OCI-LY1 (cell line): ENCODE measurements around the gene TNFAIP6.
"Not testable (repeated sequence)": the region's sequence is repeated elsewhere in the genome, so short reads cannot be mapped to it uniquely, and the experiment has no call there.

ENCODE experiments used
- H2AFZ ChIP-seq: fragments of 200-600 bp; sonication (generic), shearing (Covaris generic); 2 replicates; pipeline ENCODE4 v1.6.0; 2014; ENCODE audit warnings: antibody characterized with exemption, mild to moderate bottlenecking, low read length
- H3F3A ChIP-seq: fragments of 200-600 bp; sonication (generic), shearing (Covaris generic); 2 replicates; pipeline ENCODE4 v1.6.0; 2014; ENCODE audit warnings: mild to moderate bottlenecking, antibody characterized with exemption, low read length, moderate library complexity; ENCODE audit not compliant: insufficient read depth
- H3K27ac ChIP-seq: fragments of 200-600 bp; sonication (generic); 2 replicates; pipeline ENCODE4 v1.5.1; 2014; ENCODE audit warnings: low read length, mixed run types, mild to moderate bottlenecking, low read depth; ENCODE audit not compliant: poor library complexity, severe bottlenecking
- H3K27me3 ChIP-seq: fragments of 200-600 bp; sonication (generic); 2 replicates; pipeline ENCODE4 v1.6.0; 2014; ENCODE audit warnings: antibody characterized with exemption, mild to moderate bottlenecking, low read length, moderate library complexity; ENCODE audit not compliant: insufficient read depth
- H3K36me3 ChIP-seq: fragments of 200-600 bp; sonication (generic); 2 replicates; pipeline ENCODE4 v1.6.1; 2014; ENCODE audit warnings: mild to moderate bottlenecking, antibody characterized with exemption, low read length, moderate library complexity, mixed read lengths; ENCODE audit not compliant: insufficient read depth
- H3K4me1 ChIP-seq: fragments of 200-600 bp; sonication (generic); 2 replicates; pipeline ENCODE4 v1.5.1; 2014; ENCODE audit warnings: mild to moderate bottlenecking, low read length, moderate library complexity; ENCODE audit not compliant: insufficient read depth, severe bottlenecking
- H3K4me2 ChIP-seq: fragments of 200-600 bp; sonication (generic), shearing (Covaris generic); 2 replicates; pipeline ENCODE4 v1.6.1; 2014; ENCODE audit warnings: low read length
- H3K4me3 ChIP-seq: fragments of 200-600 bp; sonication (generic); 2 replicates; pipeline ENCODE4 v1.5.1; 2014; ENCODE audit warnings: low read length, low read depth, mild to moderate bottlenecking, mixed read lengths; ENCODE audit not compliant: poor library complexity, severe bottlenecking
- H3K79me2 ChIP-seq: fragments of 200-600 bp; shearing (Covaris generic); 2 replicates; pipeline ENCODE4 v1.6.1; 2016; ENCODE audit warnings: mixed run types, low read length, mixed read lengths; ENCODE audit not compliant: insufficient read depth
- H3K9ac ChIP-seq: fragments of 200-600 bp; sonication (generic), shearing (Covaris generic); 2 replicates; pipeline ENCODE4 v1.6.1; 2014; ENCODE audit warnings: mild to moderate bottlenecking, low read length, mixed read lengths
- H3K9me2 ChIP-seq: fragments of 200-600 bp; sonication (generic), shearing (Covaris generic); 2 replicates; pipeline ENCODE4 v1.6.1; 2014; ENCODE audit warnings: low read depth, mild to moderate bottlenecking, low read length, mixed read lengths
- H3K9me3 ChIP-seq: fragments of 200-600 bp; shearing (Covaris generic); 2 replicates; pipeline ENCODE4 v1.6.1; 2014; ENCODE audit warnings: low read length, mixed read lengths
- H4K20me1 ChIP-seq: fragments of 200-600 bp; sonication (generic), shearing (Covaris generic); 2 replicates; pipeline ENCODE4 v1.6.0; 2016; ENCODE audit warnings: mild to moderate bottlenecking, low read length; ENCODE audit not compliant: insufficient read depth
- EZH2 ChIP-seq: fragments of 200-600 bp; sonication (generic), shearing (Covaris generic); IDR thresholded peaks from 2 replicates; pipeline ENCODE4 v1.8.0; 2017; ENCODE audit warnings: borderline replicate concordance, mixed run types, mild to moderate bottlenecking, antibody characterized with exemption, low read length, moderate library complexity, mixed read lengths
- TF ChIP-seq, protein P1 (sequence below): fragments of 200-600 bp; sonication (generic), shearing (Covaris generic); IDR thresholded peaks from 2 replicates; pipeline ENCODE4 v1.5.1; 2017; ENCODE audit warnings: mild to moderate bottlenecking, antibody characterized with exemption, low read length, moderate library complexity, mixed read lengths

Gene TNFAIP6

DNA sequence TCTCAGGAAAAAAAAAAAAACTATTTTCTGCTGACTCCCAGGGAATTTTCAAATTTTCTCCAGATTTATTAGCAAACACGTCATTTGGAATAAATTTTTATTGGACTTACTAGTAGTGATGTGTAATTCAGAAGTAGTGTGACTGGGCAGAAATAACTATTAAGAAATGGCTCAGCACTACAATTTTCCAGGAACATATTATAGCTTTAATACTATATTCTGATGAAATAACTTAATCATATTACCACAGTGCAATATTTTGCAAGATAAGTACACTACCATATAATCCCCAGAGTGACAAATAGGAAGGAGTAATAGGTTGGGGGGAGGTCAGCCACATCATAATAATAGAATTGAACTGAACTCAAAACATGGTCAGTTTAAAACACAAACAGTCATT, 19.7 kb upstream of the TNFAIP6 start:
- Histone ChIP-seq H3K4me2 (no peak overlapping the region), H3K9me3 (no peaks in the 10 kb centered on the region), H3K4me1 (no peaks in the 10 kb centered on the region), H3K9me2 (no peaks in the 10 kb centered on the region), H3K79me2 (no peaks in the 10 kb centered on the region), H3K36me3 (no peaks in the 10 kb centered on the region; the same call in 1 of the 2 replicates), H3K27ac (no peak overlapping the region), H3K27me3 (no peaks in the 10 kb centered on the region), H3K9ac (no peak overlapping the region), H4K20me1 (no peaks in the 10 kb centered on the region), H3K4me3 (no peak overlapping the region), H3F3A (no peaks in the 10 kb centered on the region), H2AFZ (no peak overlapping the region)
- TF ChIP-seq, protein P1, sequence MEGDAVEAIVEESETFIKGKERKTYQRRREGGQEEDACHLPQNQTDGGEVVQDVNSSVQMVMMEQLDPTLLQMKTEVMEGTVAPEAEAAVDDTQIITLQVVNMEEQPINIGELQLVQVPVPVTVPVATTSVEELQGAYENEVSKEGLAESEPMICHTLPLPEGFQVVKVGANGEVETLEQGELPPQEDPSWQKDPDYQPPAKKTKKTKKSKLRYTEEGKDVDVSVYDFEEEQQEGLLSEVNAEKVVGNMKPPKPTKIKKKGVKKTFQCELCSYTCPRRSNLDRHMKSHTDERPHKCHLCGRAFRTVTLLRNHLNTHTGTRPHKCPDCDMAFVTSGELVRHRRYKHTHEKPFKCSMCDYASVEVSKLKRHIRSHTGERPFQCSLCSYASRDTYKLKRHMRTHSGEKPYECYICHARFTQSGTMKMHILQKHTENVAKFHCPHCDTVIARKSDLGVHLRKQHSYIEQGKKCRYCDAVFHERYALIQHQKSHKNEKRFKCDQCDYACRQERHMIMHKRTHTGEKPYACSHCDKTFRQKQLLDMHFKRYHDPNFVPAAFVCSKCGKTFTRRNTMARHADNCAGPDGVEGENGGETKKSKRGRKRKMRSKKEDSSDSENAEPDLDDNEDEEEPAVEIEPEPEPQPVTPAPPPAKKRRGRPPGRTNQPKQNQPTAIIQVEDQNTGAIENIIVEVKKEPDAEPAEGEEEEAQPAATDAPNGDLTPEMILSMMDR: no peak
- no peak for TF ChIP-seq EZH2

DNA sequence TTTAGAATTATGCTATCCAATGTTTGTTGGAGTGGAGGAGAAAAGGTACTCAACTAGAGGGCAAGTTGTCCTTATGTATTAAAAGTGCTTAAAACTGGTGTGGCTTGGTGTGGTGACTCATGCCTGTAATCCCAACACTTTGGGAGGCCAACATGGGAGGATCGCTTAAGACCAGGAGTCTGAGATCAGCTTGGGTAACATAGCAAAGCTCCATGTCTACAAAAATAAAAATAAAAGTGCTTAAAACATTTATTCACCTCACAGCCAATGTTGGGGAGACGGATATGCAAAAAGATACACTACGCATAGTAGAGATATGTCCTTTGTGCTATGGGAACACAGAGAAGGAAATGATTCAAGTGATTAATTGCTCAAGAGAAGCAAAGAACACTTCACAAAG, 19.3 kb upstream of the TNFAIP6 start:
- TF ChIP-seq, protein P1: no peak
- TF ChIP-seq EZH2: no peak
- Histone ChIP-seq H4K20me1 (no peaks in the 10 kb centered on the region), H3K4me1 (no peaks in the 10 kb centered on the region), H3K27me3 (no peaks in the 10 kb centered on the region), H3K9ac (no peak overlapping the region), H3K36me3 (no peaks in the 10 kb centered on the region; the same call in 1 of the 2 replicates), H3K79me2 (no peaks in the 10 kb centered on the region), H3K9me3 (no peaks in the 10 kb centered on the region), H3K4me3 (no peak overlapping the region), H3K27ac (no peak overlapping the region), H2AFZ (no peak overlapping the region), H3F3A (no peaks in the 10 kb centered on the region), H3K9me2 (no peaks in the 10 kb centered on the region), H3K4me2 (no peak overlapping the region)

DNA sequence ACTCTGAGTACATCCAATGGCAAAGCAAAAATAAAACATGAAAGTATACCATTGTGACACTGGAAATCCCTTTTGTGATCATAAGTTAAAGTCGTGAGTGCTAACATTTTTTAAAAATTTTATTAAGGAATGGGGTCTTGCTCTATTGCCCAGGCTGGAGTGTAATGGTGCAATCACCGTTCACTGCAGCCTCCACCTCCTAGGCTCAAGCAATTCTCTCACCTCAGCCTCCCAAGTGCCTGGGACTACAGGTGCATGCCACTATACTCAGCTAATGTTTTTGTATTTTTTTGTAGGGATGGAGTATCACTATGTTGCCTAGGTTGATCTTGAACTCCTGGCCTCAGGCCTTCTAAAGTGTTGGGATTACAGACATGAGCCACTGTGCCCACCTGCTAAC, 14.3 kb upstream of the TNFAIP6 start:
- Histone ChIP-seq H3K4me1 (no peaks in the 10 kb centered on the region), H3K4me2 (no peak overlapping the region)

DNA sequence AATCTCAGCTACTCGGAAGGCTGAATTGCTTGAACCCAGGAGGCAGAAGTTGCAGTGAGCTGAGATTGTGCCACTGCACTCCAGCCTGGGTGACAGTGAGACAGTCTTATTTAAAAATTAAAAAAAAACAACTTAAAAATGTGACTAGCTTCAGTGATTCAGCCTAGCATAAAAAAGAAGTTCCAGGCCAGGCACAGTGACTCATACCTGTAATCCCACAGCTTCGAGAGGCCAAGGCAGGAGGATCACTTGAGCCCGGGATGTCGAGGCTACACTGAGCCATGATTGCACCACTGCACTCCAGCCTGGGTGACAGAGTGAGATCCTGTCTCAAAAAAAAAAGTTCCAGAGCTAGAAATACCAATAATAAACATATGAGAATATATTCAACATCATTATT, 13.2 kb upstream of the TNFAIP6 start:
- not testable (repeated sequence) for H3K36me3 ChIP-seq, H3K9ac ChIP-seq, H3K27ac ChIP-seq, H3K4me2 ChIP-seq, H3K27me3 ChIP-seq, H4K20me1 ChIP-seq, H2AFZ ChIP-seq, H3K9me3 ChIP-seq, H3K79me2 ChIP-seq, H3K4me3 ChIP-seq, H3K9me2 ChIP-seq, H3F3A ChIP-seq, H3K4me1 ChIP-seq

More for the DNA sequence above, 14.3 kb upstream of the TNFAIP6 start:
- Histone ChIP-seq H4K20me1 (no peaks in the 10 kb centered on the region), H3K79me2 (no peaks in the 10 kb centered on the region), H3K9ac (no peak overlapping the region), H3K9me2 (no peaks in the 10 kb centered on the region), H3K9me3 (no peaks in the 10 kb centered on the region), H3F3A (no peaks in the 10 kb centered on the region), H3K36me3 (no peaks in the 10 kb centered on the region; the same call in 1 of the 2 replicates), H2AFZ (no peak overlapping the region), H3K4me3 (no peak overlapping the region), H3K27me3 (no peaks in the 10 kb centered on the region), H3K27ac (no peak overlapping the region)
- TF ChIP-seq, protein P1: no peak
- no peak for TF ChIP-seq EZH2
